PFSK-1 (cell line): Measurements from ENCODE around the gene TM4SF1.

Experiments
- FOXP2 ChIP-seq: optimal IDR thresholded peaks from 2 replicates; pipeline ENCODE3; 2011; ENCODE audit warnings: borderline replicate concordance, control low read depth, inconsistent platforms; ENCODE audit not compliant: insufficient read depth; ENCODE audit errors: extremely low read length, extremely low read depth
- POLR2AphosphoS5 ChIP-seq: IDR thresholded peaks from 2 replicates; pipeline ENCODE4 v1.6.1; 2012; ENCODE audit warnings: low read depth, mild to moderate bottlenecking, control low read depth, low read length, moderate library complexity
- SIN3A ChIP-seq: IDR thresholded peaks from 2 replicates; pipeline ENCODE4 v1.6.1; 2012; ENCODE audit warnings: mild to moderate bottlenecking, low read length, moderate library complexity, borderline replicate concordance; ENCODE audit not compliant: insufficient read depth
- TAF1 ChIP-seq: IDR thresholded peaks from 2 replicates; pipeline ENCODE4 v1.6.1; 2012; ENCODE audit warnings: low read length, control low read depth, borderline replicate concordance; ENCODE audit not compliant: insufficient read depth
- TF ChIP-seq, protein P1 (sequence below), 2 experiments: IDR thresholded peaks; 2 replicates each; pipeline versions ENCODE4 v1.6.1 to v1.8.0; 2011 to 2012; ENCODE audit warnings: low read depth in 2 of 2, low read length in 2 of 2, control low read depth in 1 of 2, inconsistent platforms in 1 of 2, mild to moderate bottlenecking in 1 of 2, moderate library complexity in 1 of 2; ENCODE audit not compliant: insufficient read depth in 1 of 2

TM4SF1 gene

DNA sequence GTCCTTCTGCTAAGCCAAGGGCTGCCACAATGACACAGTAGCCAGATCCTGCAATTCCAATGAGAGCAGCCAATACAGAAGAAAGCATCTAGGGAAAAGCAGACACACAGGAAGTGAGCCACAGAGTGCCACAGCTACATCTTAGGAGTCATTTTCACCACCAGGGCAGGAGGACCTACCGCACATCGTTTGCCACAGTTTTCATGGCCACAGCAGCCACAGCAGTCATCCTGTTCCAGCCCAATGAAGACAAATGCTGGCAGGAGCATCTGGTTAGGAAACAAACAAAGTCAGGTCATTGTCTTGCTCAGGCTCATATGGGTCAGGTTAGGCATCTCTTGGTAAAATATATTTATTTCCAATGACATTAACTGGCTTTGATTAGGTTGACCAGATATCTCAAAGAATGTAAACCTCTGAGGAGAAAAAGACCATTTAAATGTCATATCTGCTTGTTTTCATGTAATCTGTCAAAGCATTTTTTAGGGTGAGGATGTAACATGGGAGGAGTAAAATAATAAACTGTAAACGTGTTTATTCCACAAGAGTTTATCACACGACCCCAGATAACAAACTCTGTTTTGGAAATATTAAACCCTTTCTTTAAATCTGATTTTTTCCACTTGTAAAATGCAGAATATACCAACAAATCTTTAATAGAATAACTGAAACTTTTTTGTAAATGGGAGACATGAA is 1.8 kb downstream of the TM4SF1 start:
- no peak for TF ChIP-seq TAF1
- no peak for TF ChIP-seq POLR2AphosphoS5
- no peak for TF ChIP-seq FOXP2
- TF ChIP-seq, protein P1, sequence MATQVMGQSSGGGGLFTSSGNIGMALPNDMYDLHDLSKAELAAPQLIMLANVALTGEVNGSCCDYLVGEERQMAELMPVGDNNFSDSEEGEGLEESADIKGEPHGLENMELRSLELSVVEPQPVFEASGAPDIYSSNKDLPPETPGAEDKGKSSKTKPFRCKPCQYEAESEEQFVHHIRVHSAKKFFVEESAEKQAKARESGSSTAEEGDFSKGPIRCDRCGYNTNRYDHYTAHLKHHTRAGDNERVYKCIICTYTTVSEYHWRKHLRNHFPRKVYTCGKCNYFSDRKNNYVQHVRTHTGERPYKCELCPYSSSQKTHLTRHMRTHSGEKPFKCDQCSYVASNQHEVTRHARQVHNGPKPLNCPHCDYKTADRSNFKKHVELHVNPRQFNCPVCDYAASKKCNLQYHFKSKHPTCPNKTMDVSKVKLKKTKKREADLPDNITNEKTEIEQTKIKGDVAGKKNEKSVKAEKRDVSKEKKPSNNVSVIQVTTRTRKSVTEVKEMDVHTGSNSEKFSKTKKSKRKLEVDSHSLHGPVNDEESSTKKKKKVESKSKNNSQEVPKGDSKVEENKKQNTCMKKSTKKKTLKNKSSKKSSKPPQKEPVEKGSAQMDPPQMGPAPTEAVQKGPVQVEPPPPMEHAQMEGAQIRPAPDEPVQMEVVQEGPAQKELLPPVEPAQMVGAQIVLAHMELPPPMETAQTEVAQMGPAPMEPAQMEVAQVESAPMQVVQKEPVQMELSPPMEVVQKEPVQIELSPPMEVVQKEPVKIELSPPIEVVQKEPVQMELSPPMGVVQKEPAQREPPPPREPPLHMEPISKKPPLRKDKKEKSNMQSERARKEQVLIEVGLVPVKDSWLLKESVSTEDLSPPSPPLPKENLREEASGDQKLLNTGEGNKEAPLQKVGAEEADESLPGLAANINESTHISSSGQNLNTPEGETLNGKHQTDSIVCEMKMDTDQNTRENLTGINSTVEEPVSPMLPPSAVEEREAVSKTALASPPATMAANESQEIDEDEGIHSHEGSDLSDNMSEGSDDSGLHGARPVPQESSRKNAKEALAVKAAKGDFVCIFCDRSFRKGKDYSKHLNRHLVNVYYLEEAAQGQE (IDR thresholded peaks at IDR 0.05; ENCODE audit: insufficient read depth in 1 of 2, low read depth in 2 of 2, low read length in 2 of 2), result no peak
- no peak for TF ChIP-seq SIN3A

DNA sequence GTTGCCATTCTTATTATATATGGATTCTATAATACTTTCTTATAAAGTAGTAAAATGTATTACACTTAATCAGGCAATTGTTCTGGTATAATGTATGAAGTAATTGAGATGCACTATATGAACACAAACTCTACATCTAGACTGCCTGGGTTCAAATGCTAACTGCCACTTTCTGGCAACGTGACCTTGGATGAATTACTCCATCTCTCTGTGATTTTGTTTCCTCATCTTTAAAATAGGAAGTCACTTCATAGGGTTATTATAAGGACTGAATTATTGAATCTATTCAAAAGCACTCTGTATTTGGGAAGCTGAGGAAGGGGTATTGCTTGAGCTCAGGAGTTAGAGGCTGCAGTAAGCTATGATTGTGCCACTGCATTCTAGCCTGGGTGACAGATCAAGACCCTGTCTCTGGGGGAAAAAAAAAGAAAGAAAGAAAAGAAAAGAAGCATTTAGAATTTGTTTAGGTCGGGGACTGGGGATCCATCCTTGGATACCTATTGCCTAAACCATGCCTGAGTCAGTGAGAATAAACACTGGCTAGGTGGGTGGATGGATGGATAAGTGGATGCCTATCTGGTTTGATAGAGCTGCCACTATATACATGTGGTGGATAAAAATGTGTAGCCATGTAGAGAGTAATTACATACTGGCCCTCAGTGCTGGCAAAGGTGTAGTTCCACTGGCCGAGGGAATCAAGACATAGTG is 2.5 kb downstream of the TM4SF1 start:
- no peak for TF ChIP-seq FOXP2
- TF ChIP-seq POLR2AphosphoS5, result no peak
- TF ChIP-seq, protein P1 (IDR thresholded peaks at IDR 0.05; ENCODE audit: insufficient read depth in 1 of 2, low read depth in 2 of 2, low read length in 2 of 2), result no peak
- TF ChIP-seq SIN3A, result no peak
- TF ChIP-seq TAF1, result no peak

DNA sequence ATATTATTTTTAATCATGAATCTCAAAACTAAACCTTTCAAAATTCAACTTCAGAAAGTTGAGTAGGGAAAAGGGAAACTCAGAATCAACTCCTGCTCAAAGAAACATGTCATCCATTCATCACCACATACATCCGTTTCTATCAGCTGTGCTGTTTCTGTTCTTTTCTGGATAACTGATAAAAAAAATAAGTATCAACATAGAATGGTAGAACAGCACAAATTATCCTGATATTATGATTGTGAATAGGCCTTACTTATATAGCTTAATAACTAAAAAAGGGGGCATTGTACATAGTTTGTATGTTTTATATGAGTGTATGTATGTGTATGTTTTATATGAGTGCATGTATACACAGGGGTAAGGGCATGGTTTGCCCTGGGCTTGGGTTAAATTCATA is 3.1 kb downstream of the TM4SF1 start:
- no peak for TF ChIP-seq POLR2AphosphoS5
- no peak for TF ChIP-seq FOXP2
- no peak for TF ChIP-seq SIN3A
- TF ChIP-seq, protein P1 (IDR thresholded peaks at IDR 0.05; ENCODE audit: insufficient read depth in 1 of 2, low read depth in 2 of 2, low read length in 2 of 2), result no peak
- TF ChIP-seq TAF1, result no peak

DNA sequence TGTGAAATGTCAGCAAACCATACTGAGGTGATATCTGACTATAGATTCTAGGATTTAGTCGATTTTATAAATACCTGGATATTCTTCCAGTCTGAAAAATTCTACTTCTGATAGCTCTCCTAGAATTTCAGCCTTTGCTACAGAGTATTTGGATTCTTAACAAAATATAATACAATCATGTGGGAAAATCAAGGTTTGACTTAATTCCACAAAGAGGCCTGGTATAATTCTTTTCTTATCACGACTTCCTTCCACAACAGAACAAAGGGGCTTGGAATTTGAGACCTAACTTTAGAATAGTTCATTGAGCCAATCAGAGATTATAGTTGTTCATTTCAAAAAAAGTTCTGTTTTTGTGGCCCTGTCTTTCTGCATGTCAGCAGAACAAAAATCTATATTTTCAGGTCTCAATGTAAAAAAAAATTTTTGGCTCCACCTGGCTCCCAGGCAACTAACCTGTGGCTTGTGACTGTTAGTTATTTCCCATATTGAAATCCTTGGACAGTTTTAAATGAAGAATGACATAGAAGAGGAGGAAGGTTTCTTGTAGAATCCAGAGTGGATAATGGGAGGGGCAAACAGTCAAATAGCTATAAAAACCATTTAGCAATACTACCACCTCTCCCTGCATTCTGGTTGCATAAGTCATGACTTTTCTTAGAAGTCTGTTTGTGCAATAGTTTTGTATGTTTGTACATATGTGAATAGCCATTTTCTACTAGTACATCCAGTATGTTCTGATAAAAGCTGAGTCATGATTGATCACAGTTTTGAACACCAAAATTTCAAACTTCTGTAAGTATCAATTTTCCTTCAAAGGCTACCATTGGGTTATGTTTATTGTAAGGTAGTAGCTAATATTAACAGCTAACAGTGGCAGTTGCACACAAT is 4.0 kb downstream of the TM4SF1 start:
- TF ChIP-seq SIN3A, result no peak
- no peak for TF ChIP-seq TAF1
- TF ChIP-seq FOXP2, result no peak
- TF ChIP-seq, protein P1 (IDR thresholded peaks at IDR 0.05; ENCODE audit: insufficient read depth in 1 of 2, low read depth in 2 of 2, low read length in 2 of 2), result no peak
- no peak for TF ChIP-seq POLR2AphosphoS5
